ENCODE measurements around the gene CHTF18.

DNA sequence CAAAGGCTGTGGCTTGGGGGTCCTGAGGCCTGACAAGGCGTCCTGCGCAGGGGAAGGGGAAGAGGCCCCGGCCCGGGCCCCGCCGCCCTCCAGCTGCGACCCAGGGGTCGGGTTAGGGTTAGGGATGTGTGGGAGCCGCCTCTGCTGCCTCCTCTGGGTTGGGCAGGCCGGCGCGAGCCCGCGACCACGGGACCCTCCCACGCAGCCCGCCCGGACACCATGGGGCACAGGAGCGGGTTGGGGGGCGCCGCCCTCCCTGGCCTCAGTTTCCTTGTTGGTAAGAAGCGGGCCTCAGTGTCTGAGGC lies 48.0 kb upstream of the CHTF18 start:
- TF ChIP-seq, protein P1, sequence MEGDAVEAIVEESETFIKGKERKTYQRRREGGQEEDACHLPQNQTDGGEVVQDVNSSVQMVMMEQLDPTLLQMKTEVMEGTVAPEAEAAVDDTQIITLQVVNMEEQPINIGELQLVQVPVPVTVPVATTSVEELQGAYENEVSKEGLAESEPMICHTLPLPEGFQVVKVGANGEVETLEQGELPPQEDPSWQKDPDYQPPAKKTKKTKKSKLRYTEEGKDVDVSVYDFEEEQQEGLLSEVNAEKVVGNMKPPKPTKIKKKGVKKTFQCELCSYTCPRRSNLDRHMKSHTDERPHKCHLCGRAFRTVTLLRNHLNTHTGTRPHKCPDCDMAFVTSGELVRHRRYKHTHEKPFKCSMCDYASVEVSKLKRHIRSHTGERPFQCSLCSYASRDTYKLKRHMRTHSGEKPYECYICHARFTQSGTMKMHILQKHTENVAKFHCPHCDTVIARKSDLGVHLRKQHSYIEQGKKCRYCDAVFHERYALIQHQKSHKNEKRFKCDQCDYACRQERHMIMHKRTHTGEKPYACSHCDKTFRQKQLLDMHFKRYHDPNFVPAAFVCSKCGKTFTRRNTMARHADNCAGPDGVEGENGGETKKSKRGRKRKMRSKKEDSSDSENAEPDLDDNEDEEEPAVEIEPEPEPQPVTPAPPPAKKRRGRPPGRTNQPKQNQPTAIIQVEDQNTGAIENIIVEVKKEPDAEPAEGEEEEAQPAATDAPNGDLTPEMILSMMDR (IDR thresholded peaks at IDR 0.05), result no peak
- no peak for TF ChIP-seq POLR2A (IDR thresholded peaks at IDR 0.05)

All from body of pancreas (tissue), 4 donors.